Peyer's patch (tissue), 4 donors: ENCODE results near the gene JOSD2.

Experiments
- POLR2A ChIP-seq, 2 donors: fragments of 450-650 bp; IDR thresholded peaks; one replicate each; pipeline ENCODE4 v1.5.1; 2017; ENCODE audit warnings: antibody characterized with exemption in 2 of 2, mild to moderate bottlenecking in 2 of 2, moderate library complexity in 2 of 2
- TF ChIP-seq, protein P1 (sequence below), 6 experiments: fragments of 450-650 bp in 4 of 6; fragments of 200-600 bp in 2 of 6; sonication (generic) in 1 of 6; IDR thresholded peaks; one replicate each; pipeline ENCODE4 v1.5.1; 2017 to 2019; ENCODE audit warnings: antibody characterized with exemption in 6 of 6, mild to moderate bottlenecking in 3 of 6, moderate library complexity in 1 of 6

DNA sequence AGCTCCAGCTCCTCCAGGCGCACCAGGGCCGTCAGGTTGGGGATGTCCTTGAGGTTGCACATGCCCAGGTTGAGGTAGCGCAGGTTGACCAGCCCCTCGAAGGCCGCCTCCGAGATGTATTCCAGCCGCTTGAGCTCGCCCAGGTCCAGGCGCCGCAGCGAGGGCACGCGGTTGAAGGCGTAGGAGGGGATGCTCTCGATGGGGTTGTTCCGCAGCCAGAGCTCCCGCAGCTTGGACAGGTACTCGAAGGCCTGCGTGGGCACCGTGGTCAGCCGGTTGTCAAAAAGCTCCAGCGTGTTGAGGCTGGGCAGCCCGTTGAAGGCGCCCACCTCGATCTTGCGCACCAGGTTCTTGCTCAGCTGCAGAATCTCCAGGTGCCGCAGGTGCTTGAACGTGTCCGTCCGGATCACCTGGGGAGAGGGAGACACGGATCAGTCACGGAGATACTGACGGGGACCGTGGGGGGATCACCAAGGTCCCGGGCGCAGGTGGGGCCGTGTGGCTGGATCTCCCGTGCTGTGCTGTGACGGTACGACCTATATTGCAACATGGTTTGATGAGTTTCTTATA is 8.1 kb upstream of the JOSD2 start:
- TF ChIP-seq POLR2A (IDR thresholded peaks at IDR 0.05): no peak
- TF ChIP-seq, protein P1, sequence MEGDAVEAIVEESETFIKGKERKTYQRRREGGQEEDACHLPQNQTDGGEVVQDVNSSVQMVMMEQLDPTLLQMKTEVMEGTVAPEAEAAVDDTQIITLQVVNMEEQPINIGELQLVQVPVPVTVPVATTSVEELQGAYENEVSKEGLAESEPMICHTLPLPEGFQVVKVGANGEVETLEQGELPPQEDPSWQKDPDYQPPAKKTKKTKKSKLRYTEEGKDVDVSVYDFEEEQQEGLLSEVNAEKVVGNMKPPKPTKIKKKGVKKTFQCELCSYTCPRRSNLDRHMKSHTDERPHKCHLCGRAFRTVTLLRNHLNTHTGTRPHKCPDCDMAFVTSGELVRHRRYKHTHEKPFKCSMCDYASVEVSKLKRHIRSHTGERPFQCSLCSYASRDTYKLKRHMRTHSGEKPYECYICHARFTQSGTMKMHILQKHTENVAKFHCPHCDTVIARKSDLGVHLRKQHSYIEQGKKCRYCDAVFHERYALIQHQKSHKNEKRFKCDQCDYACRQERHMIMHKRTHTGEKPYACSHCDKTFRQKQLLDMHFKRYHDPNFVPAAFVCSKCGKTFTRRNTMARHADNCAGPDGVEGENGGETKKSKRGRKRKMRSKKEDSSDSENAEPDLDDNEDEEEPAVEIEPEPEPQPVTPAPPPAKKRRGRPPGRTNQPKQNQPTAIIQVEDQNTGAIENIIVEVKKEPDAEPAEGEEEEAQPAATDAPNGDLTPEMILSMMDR (IDR thresholded peaks at IDR 0.05): no peak
